Islet of Langerhans (tissue), 1 donor: Measurements from ENCODE around the gene B3GALNT2.
"Not testable (repeated sequence)": the region's sequence is repeated elsewhere in the genome, so short reads cannot be mapped to it uniquely, and the experiment has no call there.

Experiments
- FAIRE-seq: peaks from one replicate; lab custom pipeline; 2011; peaks lifted over from hg19 to GRCh38; lab: Jason Lieb, UNC

The B3GALNT2 gene

GRCh38 chr1:235504122-235504493 lies at the start of gene B3GALNT2:
Gene B3GALNT2 (minus strand): TSS chr1:235504452. CDS start chr1:235504252, 200 bp downstream.
- no peak for FAIRE-seq

GRCh38 chr1:235553112-235553551 lies 48.9 kb upstream of the B3GALNT2 start:
- no peak for FAIRE-seq

GRCh38 chr1:235552146-235552716 lies 48.0 kb upstream of the B3GALNT2 start:
- FAIRE-seq, result no peak

GRCh38 chr1:235549351-235550139 lies 45.3 kb upstream of the B3GALNT2 start:
- FAIRE-seq, result no peak

GRCh38 chr1:235546369-235547155 lies 42.3 kb upstream of the B3GALNT2 start:
- FAIRE-seq, result not testable (repeated sequence)

GRCh38 chr1:235545292-235545930 lies 41.2 kb upstream of the B3GALNT2 start:
- no peak for FAIRE-seq

- FAIRE-seq, result not testable (repeated sequence)
These were observed 38.6 kb upstream of the B3GALNT2 start for GRCh38 chr1:235542845-235543244.

GRCh38 chr1:235533476-235534168 lies 29.4 kb upstream of the B3GALNT2 start:
- no peak for FAIRE-seq

GRCh38 chr1:235532360-235532759 lies 28.1 kb upstream of the B3GALNT2 start:
- no peak for FAIRE-seq

- FAIRE-seq, result peak; percentile 71
These were observed 23.1 kb upstream of the B3GALNT2 start for GRCh38 chr1:235527196-235527814.

GRCh38 chr1:235525314-235525713 lies 21.1 kb upstream of the B3GALNT2 start:
- FAIRE-seq, result no peak

- FAIRE-seq, result no peak
These were observed 12.7 kb upstream of the B3GALNT2 start for GRCh38 chr1:235516862-235517446.

GRCh38 chr1:235515844-235516512 lies 11.7 kb upstream of the B3GALNT2 start:
- no peak for FAIRE-seq

- peak; percentile 96 for FAIRE-seq
These were observed 9.5 kb upstream of the B3GALNT2 start for GRCh38 chr1:235513495-235514366.

GRCh38 chr1:235511470-235512240 lies 7.4 kb upstream of the B3GALNT2 start:
- no peak for FAIRE-seq

GRCh38 chr1:235510823-235511222 lies 6.6 kb upstream of the B3GALNT2 start:
- FAIRE-seq, result no peak

GRCh38 chr1:235507623-235508022 lies 3.4 kb upstream of the B3GALNT2 start:
- FAIRE-seq, result no peak

GRCh38 chr1:235504494-235505222 lies 406 bp upstream of the B3GALNT2 start:
- FAIRE-seq, result no peak
